Pancreas (tissue), 10 donors: Measurements from ENCODE around the gene VGLL4. TPM values are rescaled to one million over a fixed set of nuclear protein-coding genes. Genes with fewer than 3 reads are reported as not detected.
"Not testable (repeated sequence)": the region's sequence is repeated elsewhere in the genome, so short reads cannot be mapped to it uniquely, and the experiment has no call there.

Source experiments
- ATAC-seq, 4 donors: fragments of 200-7000 bp; cut with Tn5 transposase; one replicate each; pipeline versions ENCODE4 v1.8.0 to v1.9.1; 2020; ENCODE audit warnings: mild to moderate bottlenecking in 4 of 4, moderate library complexity in 4 of 4
- DNase-seq, 6 donors: peaks; one replicate each; pipeline ENCODE4 v3.0.0-alpha.2; 2020
- FAIRE-seq: peaks from 2 replicates; lab custom pipeline; 2012; peaks lifted over from hg19 to GRCh38; lab: Jason Lieb, UNC
- H3K27ac ChIP-seq, 4 donors: fragments of 200-600 bp; sonication (generic); 1 replicate in 3 of 4; 2 replicates in 1 of 4; pipeline versions ENCODE4 v1.5.0 to v1.8.0; 2020
- H3K27me3 ChIP-seq, 4 donors: fragments of 200-600 bp; one replicate each; pipeline ENCODE4 v1.8.0; 2021
- H3K36me3 ChIP-seq, 3 donors: fragments of 200-600 bp; sonication (generic) in 1 of 3; one replicate each; pipeline versions ENCODE4 v1.5.0 to v1.8.0; 2020 to 2021
- H3K4me1 ChIP-seq, 3 donors: fragments of 200-600 bp; one replicate each; pipeline ENCODE4 v1.8.0; 2021
- H3K4me3 ChIP-seq, 4 donors: fragments of 200-600 bp; sonication (generic) in 2 of 4; one replicate each; pipeline versions ENCODE4 v1.5.0 to v1.8.0; 2020 to 2021
- H3K9me3 ChIP-seq, 4 donors: fragments of 200-600 bp; one replicate each; pipeline ENCODE4 v1.8.0; 2021
- WGBS, 2 donors: extraction: QIAGEN DNeasy Blood & Tissue Kit; methylation state at CpG; one replicate each; pipeline ENCODE4 v1.1.7; 2013; 5-methylcytosine and 5-hydroxymethylcytosine counted together
- intact Hi-C, 3 donors: fragments of 100-400 bp; cut with DNase I; formaldehyde crosslinking; loops; one replicate each; pipeline versions ENCODE4 v1.11.1 to v1.14.2; 2022
- polyA plus RNA-seq, 2 donors: library from polyadenylated mRNA; stranded (reverse); fragments of 200-250 nt; gene quantifications; one replicate each; pipeline ENCODE4 v1.2.3, GENCODE V29; 2013
- total RNA-seq, 6 donors: library from RNA; stranded (reverse); fragmentation: NEBNext Ultra II Directional in 4 of 6; extraction: Animal tissue kit (Norgen Biotek cat#: 25700) in 4 of 6; gene quantifications; one replicate each; pipeline versions ENCODE4 v1.2.1 to v1.2.4, GENCODE V29; 2021 to 2023
- TF ChIP-seq, protein P1 (sequence below), 4 donors: fragments of 200-600 bp; sonication (generic) in 3 of 4; IDR thresholded peaks; one replicate each; pipeline versions ENCODE4 v1.5.0 to v1.8.0; 2021; ENCODE audit warnings: antibody characterized with exemption in 4 of 4
- donor health status: healthy with polysubstance abuse.
- donor health status: DM: no; HTN: no; CAD: no; lungs with moderate emphysema.
- donor health status: DM: no; HTN: no; CAD: no.
- donor health status: control.
- donor health status: control.
- donor health status: Bipolar disorder and iron deficiency.
- donor health status: DM: yes; HTN: yes; CAD: no.
- donor health status: DM: no; HTN: no; CAD: no.
- donor health status: DM: no; HTN: no; CAD: no.
- donor health status: DM: yes; HTN: yes; CAD: no.

VGLL4 gene
- total and polyA plus RNA-seq, 8 donors = 17.3 to 47.8 (median 22.0) TPM

DNA sequence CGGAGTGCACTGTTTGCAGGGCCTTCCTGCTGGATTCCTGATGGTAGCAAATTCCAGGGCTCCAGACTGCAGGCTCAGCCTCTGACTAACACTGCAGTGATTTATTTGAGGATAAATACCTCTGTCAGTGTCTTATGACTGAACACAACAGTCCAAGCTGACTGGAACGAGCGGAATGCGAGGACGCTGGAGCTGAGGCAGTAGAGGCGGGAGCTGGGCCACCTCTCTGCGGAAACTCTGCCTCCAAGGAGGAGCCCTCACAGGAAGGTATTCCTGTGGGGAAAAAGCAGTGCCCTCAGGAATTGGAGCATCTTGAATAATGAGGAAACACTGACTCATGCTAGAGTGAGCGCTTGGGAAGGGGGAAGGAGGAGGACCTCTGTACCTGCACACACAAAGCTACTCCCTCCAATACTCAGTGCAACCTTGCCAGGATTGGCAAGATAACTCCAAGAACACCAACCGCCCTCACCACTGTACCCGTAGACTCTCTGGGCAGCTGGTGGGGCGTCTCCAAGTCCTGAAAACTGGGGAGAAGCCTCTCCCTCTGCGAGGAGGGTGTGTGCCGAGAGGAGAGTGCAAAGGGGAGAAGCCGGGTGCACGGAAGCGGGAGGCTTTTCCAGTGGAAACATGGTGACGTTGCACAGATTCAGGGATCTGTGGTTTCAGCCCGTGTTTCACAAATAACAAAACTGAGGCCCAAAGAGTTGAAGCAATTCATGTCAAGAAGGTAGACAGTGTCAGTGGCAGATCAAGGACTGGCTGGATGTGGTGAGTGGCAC, 43.0 kb downstream of the VGLL4 start:
- FAIRE-seq (no peak), DNase-seq (peak in 4 of 6 donors; percentile 48 to 70 (median 58)), ATAC-seq (peak; percentile 77 to 93 (median 87))
- intact Hi-C loops = no loop called here
- peak overlapping the region; percentile 53 to 72 (median 56) for H3K27ac ChIP-seq
- H3K36me3 ChIP-seq = no peaks in the 10 kb centered on the region
- 67 to 71% methylated on average over 18 of the region's 18 CpGs for WGBS, 2 donors
- TF ChIP-seq, protein P1, sequence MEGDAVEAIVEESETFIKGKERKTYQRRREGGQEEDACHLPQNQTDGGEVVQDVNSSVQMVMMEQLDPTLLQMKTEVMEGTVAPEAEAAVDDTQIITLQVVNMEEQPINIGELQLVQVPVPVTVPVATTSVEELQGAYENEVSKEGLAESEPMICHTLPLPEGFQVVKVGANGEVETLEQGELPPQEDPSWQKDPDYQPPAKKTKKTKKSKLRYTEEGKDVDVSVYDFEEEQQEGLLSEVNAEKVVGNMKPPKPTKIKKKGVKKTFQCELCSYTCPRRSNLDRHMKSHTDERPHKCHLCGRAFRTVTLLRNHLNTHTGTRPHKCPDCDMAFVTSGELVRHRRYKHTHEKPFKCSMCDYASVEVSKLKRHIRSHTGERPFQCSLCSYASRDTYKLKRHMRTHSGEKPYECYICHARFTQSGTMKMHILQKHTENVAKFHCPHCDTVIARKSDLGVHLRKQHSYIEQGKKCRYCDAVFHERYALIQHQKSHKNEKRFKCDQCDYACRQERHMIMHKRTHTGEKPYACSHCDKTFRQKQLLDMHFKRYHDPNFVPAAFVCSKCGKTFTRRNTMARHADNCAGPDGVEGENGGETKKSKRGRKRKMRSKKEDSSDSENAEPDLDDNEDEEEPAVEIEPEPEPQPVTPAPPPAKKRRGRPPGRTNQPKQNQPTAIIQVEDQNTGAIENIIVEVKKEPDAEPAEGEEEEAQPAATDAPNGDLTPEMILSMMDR (IDR thresholded peaks at IDR 0.05) = no peak
- H3K9me3 ChIP-seq = no peaks in the 10 kb centered on the region
- no peak overlapping the region for H3K4me3 ChIP-seq
- no peaks in the 10 kb centered on the region for H3K27me3 ChIP-seq
- peaks cover 0 to 19% (median 11%) of the 10 kb centered on the region in 3 donors for H3K4me1 ChIP-seq

DNA sequence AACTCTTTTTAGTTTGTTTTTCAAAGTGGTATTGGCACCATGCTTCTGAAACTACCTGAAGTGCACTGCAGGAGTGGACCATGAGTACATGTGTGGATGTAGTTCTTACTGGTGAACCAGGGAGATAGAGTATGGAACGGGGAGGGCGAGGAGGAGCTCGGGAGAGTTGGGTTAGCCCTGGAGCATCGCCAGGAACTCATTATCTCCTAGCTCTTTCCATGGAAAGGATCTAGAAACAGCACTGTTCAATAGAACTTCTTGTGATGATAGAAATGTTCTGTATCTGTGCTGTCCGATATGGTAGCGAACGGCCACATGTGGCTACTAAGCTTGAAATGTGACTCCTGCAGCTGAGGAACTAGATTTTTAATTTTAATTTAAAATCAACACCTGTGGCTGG, 47.3 kb downstream of the VGLL4 start:
- FAIRE-seq (no peak), DNase-seq (peak in 1 of 6 donors; percentile 3), ATAC-seq (no peak)
- Histone ChIP-seq H3K4me3 (no peak overlapping the region), H3K27ac (no peak overlapping the region), H3K36me3 (no peaks in the 10 kb centered on the region), H3K4me1 (peaks cover 0 to 28% (median 16%) of the 10 kb centered on the region in 3 donors), H3K9me3 (no peaks in the 10 kb centered on the region), H3K27me3 (no peaks in the 10 kb centered on the region)
- intact Hi-C loops = no loop called here
- TF ChIP-seq, protein P1 (IDR thresholded peaks at IDR 0.05) = no peak
- WGBS, 2 donors = 78 to 83% methylated on average over 7 of the region's 7 CpGs

DNA sequence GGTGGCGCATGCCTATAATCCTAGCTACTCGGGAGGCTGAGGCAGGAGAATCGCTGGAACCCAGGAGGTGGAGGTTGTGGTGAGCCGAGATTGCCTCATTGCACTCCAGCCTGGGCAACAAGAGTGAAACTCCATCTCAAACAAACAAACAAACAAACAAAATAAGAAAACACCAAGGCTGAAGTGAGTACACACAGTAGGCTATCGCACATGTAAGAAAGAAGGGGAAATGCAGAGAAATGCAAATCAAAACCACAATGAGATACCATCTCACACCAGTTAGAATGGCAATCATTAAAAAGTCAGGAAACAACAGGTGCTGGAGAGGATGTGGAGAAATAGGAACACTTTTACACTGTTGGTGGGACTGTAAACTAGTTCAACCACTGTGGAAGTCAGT, 48.7 kb downstream of the VGLL4 start:
- H3K4me1 ChIP-seq = peaks cover 3 to 32% (median 25%) of the 10 kb centered on the region in 3 donors
- H3K4me3 ChIP-seq, DNase-seq, ATAC-seq, H3K27me3 ChIP-seq, H3K36me3 ChIP-seq, H3K9me3 ChIP-seq, intact Hi-C loops, FAIRE-seq, H3K27ac ChIP-seq: not testable (repeated sequence)
- WGBS, 2 donors = 97 to 99% methylated on average over 5 of the region's 5 CpGs

DNA sequence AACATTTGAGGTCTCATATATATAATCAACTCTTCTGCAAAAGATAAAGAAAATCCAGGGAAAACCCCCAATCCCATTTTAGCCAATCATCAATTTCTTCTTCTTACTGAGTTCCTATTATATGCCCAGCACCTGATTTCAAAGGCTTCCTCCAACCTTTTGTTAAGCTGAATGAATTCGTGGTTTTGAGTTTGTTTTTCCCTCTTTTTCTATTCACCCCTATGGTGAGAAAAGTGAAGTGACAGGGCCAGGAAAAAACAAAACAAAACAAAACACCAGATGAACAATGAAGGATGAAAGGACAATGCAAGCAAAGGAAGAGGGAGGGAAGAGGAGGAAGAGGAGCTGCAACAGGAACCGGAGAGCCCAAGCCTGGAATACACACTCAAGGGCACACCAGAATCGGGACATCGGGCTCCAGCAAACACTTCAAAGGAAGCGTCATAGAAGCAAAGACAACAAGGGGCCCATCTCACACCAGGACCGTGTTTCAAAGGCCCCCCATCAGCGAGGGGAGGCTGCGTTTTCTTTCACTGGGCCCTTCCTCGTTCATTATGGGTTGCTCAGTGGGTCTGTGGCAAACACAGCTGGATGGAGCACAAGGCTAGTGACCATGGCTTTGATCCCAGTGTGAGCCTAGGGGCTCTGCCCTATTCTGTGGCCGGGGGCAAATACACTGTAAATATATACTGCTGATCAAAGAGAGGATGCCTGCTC, 50.2 kb downstream of the VGLL4 start:
- FAIRE-seq (no peak), DNase-seq (no peak), ATAC-seq (no peak)
- no peaks in the 10 kb centered on the region for H3K9me3 ChIP-seq
- no peaks in the 10 kb centered on the region for H3K36me3 ChIP-seq
- intact Hi-C loops = no loop called here
- H3K27me3 ChIP-seq = no peaks in the 10 kb centered on the region
- peak overlapping the region in 1 of 4 donors; percentile 59 for H3K27ac ChIP-seq
- TF ChIP-seq, protein P1 (IDR thresholded peaks at IDR 0.05) = no peak
- H3K4me1 ChIP-seq = peaks cover 11 to 31% (median 29%) of the 10 kb centered on the region in 3 donors
- H3K4me3 ChIP-seq = no peak overlapping the region
- 83 to 87% methylated on average over 10 of the region's 10 CpGs for WGBS, 2 donors

DNA sequence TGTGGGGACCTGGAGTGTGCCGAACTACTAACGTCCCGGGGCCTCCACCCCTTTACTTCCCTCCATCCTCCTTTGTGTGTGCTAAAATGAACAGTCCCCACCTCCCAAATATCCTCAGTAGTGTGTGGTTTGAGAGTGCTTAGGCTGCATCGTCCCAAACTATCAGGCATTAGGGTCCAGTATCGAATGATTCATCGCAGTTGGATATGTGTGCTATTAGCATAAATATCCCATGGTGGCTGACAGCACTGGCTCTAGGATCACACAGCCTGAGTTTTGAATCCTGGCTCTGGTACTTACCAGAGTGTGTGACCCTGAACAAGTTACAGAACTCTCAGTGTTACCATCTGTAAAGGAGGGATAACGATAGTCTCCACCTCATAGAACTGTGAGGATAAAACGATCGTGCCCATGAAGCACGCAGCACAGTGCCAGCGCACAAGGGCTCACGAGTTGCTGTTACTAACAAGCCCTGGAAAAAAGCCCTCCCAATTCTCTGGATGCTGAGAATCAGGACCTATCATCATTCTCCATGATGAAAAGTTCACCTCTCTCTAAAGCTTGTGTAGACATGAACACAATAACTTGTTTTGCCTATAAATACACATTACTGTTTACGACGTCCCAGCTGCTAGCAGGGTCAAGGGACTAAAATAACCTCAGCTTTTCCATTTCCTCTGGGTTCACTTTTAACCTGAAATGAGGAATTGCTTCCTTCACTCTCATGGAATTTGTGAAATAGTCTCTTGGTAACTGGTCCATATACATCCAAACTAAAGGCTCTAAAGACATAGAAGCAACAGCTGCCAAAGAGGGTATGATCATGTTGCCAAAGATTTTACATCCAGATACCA, 51.0 kb downstream of the VGLL4 start:
- peak in 1 of 6 donors; percentile 4 for DNase-seq
- intact Hi-C loops = no loop called here
- peak in 2 of 4 donors; percentile 5 to 10 for ATAC-seq
- Histone ChIP-seq H3K27ac (peak overlapping the region in 3 of 4 donors; percentile 48 to 65 (median 59)), H3K4me1 (peaks cover 11 to 31% (median 29%) of the 10 kb centered on the region in 3 donors), H3K4me3 (no peak overlapping the region), H3K9me3 (no peaks in the 10 kb centered on the region), H3K27me3 (no peaks in the 10 kb centered on the region), H3K36me3 (no peaks in the 10 kb centered on the region)
- TF ChIP-seq, protein P1 (IDR thresholded peaks at IDR 0.05) = no peak
- no peak for FAIRE-seq
- WGBS, 2 donors = 74 to 82% methylated on average over 14 of the region's 14 CpGs
